ENCODE measurements around the gene ARID3A.
"Not testable (repeated sequence)": the region's sequence is repeated elsewhere in the genome, so short reads cannot be mapped to it uniquely, and the experiment has no call there.

ARID3A gene

GRCh38 chr19:878751-879561 lies 46.9 kb upstream of the ARID3A start:
- H3K27ac ChIP-seq (ENCODE audit: low read depth, low read length); H3K79me2 ChIP-seq (ENCODE audit: insufficient read depth, low read length); H4K20me1 ChIP-seq (ENCODE audit: low read depth, low read length); H3K27me3 ChIP-seq (ENCODE audit: low read length); H3K9ac ChIP-seq (ENCODE audit: low read length); H2AFZ ChIP-seq (ENCODE audit: low read depth, low read length, severe bottlenecking); H3F3A ChIP-seq (ENCODE audit: insufficient read depth); H3K36me3 ChIP-seq (ENCODE audit: low read length); H3K4me3 ChIP-seq (ENCODE audit: insufficient read depth, low read length, poor library complexity, severe bottlenecking); H3K9me3 ChIP-seq (ENCODE audit: insufficient read depth, low read length); H3K9me2 ChIP-seq (replicated peaks; ENCODE audit: insufficient read depth, low read length); H3K4me2 ChIP-seq (ENCODE audit: low read depth, low read length, poor library complexity, severe bottlenecking): not testable (repeated sequence)

GRCh38 chr19:879711-880438 lies 46.0 kb upstream of the ARID3A start:
- Histone ChIP-seq H3K36me3 (ENCODE audit: low read length) (no peaks in the 10 kb centered on the region), H2AFZ (ENCODE audit: low read depth, low read length, severe bottlenecking) (no peak overlapping the region), H3K9ac (ENCODE audit: low read length) (no peak overlapping the region), H3K79me2 (ENCODE audit: insufficient read depth, low read length) (no peaks in the 10 kb centered on the region), H3F3A (ENCODE audit: insufficient read depth) (no peaks in the 10 kb centered on the region), H3K9me2 (replicated peaks; ENCODE audit: insufficient read depth, low read length) (no peaks in the 10 kb centered on the region), H4K20me1 (ENCODE audit: low read depth, low read length) (no peaks in the 10 kb centered on the region), H3K9me3 (ENCODE audit: insufficient read depth, low read length) (no peaks in the 10 kb centered on the region), H3K4me3 (ENCODE audit: insufficient read depth, low read length, poor library complexity, severe bottlenecking) (no peak overlapping the region), H3K4me2 (ENCODE audit: low read depth, low read length, poor library complexity, severe bottlenecking) (no peak overlapping the region), H3K27ac (ENCODE audit: low read depth, low read length) (no peak overlapping the region), H3K27me3 (ENCODE audit: low read length) (no peaks in the 10 kb centered on the region)
- no peak for TF ChIP-seq CTCF (IDR thresholded peaks at IDR 0.05; ENCODE audit: insufficient read depth, low read length, poor library complexity, severe bottlenecking)
- TF ChIP-seq EZH2phosphoT487 (conservative IDR thresholded peaks at IDR 0.05; ENCODE audit: low read length), result no peak

- Histone ChIP-seq H3K27ac (ENCODE audit: low read depth, low read length) (no peak overlapping the region), H3F3A (ENCODE audit: insufficient read depth) (no peaks in the 10 kb centered on the region), H2AFZ (ENCODE audit: low read depth, low read length, severe bottlenecking) (no peak overlapping the region), H3K79me2 (ENCODE audit: insufficient read depth, low read length) (no peaks in the 10 kb centered on the region), H3K4me2 (ENCODE audit: low read depth, low read length, poor library complexity, severe bottlenecking) (no peak overlapping the region), H3K4me3 (ENCODE audit: insufficient read depth, low read length, poor library complexity, severe bottlenecking) (no peak overlapping the region), H4K20me1 (ENCODE audit: low read depth, low read length) (no peaks in the 10 kb centered on the region), H3K9ac (ENCODE audit: low read length) (no peak overlapping the region), H3K9me3 (ENCODE audit: insufficient read depth, low read length) (no peaks in the 10 kb centered on the region), H3K36me3 (ENCODE audit: low read length) (no peaks in the 10 kb centered on the region), H3K27me3 (ENCODE audit: low read length) (no peaks in the 10 kb centered on the region), H3K9me2 (replicated peaks; ENCODE audit: insufficient read depth, low read length) (no peaks in the 10 kb centered on the region)
- no peak for TF ChIP-seq EZH2phosphoT487 (conservative IDR thresholded peaks at IDR 0.05; ENCODE audit: low read length)
- TF ChIP-seq CTCF (IDR thresholded peaks at IDR 0.05; ENCODE audit: insufficient read depth, low read length, poor library complexity, severe bottlenecking), result no peak
Observed at GRCh38 chr19:881385-882071, 44.3 kb upstream of the ARID3A start.
